H9 (cell line): ENCODE data around the gene RTP1. TPM values are rescaled to one million over a fixed set of nuclear protein-coding genes. Genes with fewer than 3 reads are reported as not detected.

Source experiments
- DNase-seq: peaks from one replicate; pipeline ENCODE4 v3.0.0-alpha.2; 2017
- H2AFZ ChIP-seq: one replicate; pipeline ENCODE4 v1.6.1; 2013; ENCODE audit warnings: mild to moderate bottlenecking, low read length, control low read depth, moderate library complexity
- H2AK5ac ChIP-seq: 2 replicates; pipeline ENCODE4 v1.6.1; 2013; ENCODE audit warnings: low read length, control low read depth, mixed read lengths; ENCODE audit not compliant: insufficient read length
- H2BK120ac ChIP-seq: one replicate; pipeline ENCODE4 v1.6.1; 2013; ENCODE audit warnings: low read depth, mild to moderate bottlenecking, low read length, control low read depth, inconsistent platforms; ENCODE audit not compliant: poor library complexity, severe bottlenecking
- H2BK12ac ChIP-seq: 2 replicates; pipeline ENCODE4 v1.6.1; 2013; ENCODE audit warnings: low read length, control low read depth, mixed read lengths, low read depth; ENCODE audit not compliant: insufficient read length
- H2BK15ac ChIP-seq: 2 replicates; pipeline ENCODE4 v1.6.1; 2013; ENCODE audit warnings: low read depth, low read length, control low read depth
- H2BK20ac ChIP-seq: one replicate; pipeline ENCODE4 v1.6.1; 2013; ENCODE audit warnings: low read depth, mild to moderate bottlenecking, low read length, control low read depth, inconsistent platforms; ENCODE audit not compliant: poor library complexity, severe bottlenecking
- H2BK5ac ChIP-seq: 2 replicates; pipeline ENCODE4 v1.6.1; 2013; ENCODE audit warnings: low read length, control low read depth, mixed read lengths; ENCODE audit not compliant: insufficient read length
- H3K14ac ChIP-seq: 2 replicates; pipeline ENCODE4 v1.6.1; 2013; ENCODE audit warnings: low read length, control low read depth; ENCODE audit not compliant: insufficient read depth
- H3K18ac ChIP-seq: 2 replicates; pipeline ENCODE4 v1.6.1; 2013; ENCODE audit warnings: low read depth, mild to moderate bottlenecking, mixed read lengths, low read length, control low read depth; ENCODE audit not compliant: insufficient read length
- H3K23ac ChIP-seq: 2 replicates; pipeline ENCODE4 v1.6.1; 2013; ENCODE audit warnings: low read length, control low read depth, mixed read lengths, low read depth; ENCODE audit not compliant: insufficient read length
- H3K23me2 ChIP-seq: 2 replicates; pipeline ENCODE4 v1.6.1; 2013; ENCODE audit warnings: low read depth, mild to moderate bottlenecking, mixed read lengths, low read length, control low read depth; ENCODE audit not compliant: insufficient read length, poor library complexity, severe bottlenecking
- H3K27ac ChIP-seq: 2 replicates; pipeline ENCODE4 v1.5.1; 2013; ENCODE audit warnings: low read length, control low read depth, mixed read lengths, low read depth; ENCODE audit not compliant: insufficient read length
- H3K27me3 ChIP-seq: 2 replicates; pipeline ENCODE4 v1.6.1; 2013; ENCODE audit warnings: low read length, control low read depth, inconsistent platforms; ENCODE audit not compliant: insufficient read depth
- H3K4ac ChIP-seq: 2 replicates; pipeline ENCODE4 v1.6.1; 2013; ENCODE audit warnings: low read depth, mild to moderate bottlenecking, control low read depth, inconsistent platforms, low read length, moderate library complexity
- H3K4me1 ChIP-seq: 2 replicates; pipeline ENCODE4 v1.6.1; 2013; ENCODE audit warnings: low read length, control low read depth, inconsistent platforms; ENCODE audit not compliant: insufficient read depth
- H3K4me2 ChIP-seq: 2 replicates; pipeline ENCODE4 v1.6.1; 2013; ENCODE audit warnings: low read length, control low read depth, mixed read lengths; ENCODE audit not compliant: insufficient read length, insufficient read depth
- H3K56ac ChIP-seq: 2 replicates; pipeline ENCODE4 v1.6.1; 2013; ENCODE audit warnings: low read depth, mild to moderate bottlenecking, mixed read lengths, low read length, control low read depth; ENCODE audit not compliant: insufficient read length
- H3K79me1 ChIP-seq: 2 replicates; pipeline ENCODE4 v1.6.1; 2013; ENCODE audit warnings: low read depth, mild to moderate bottlenecking, moderate library complexity, low read length, control low read depth, inconsistent platforms; ENCODE audit not compliant: insufficient read depth, poor library complexity, severe bottlenecking
- H3K79me2 ChIP-seq: 2 replicates; pipeline ENCODE4 v1.6.1; 2013; ENCODE audit warnings: low read length, control low read depth, inconsistent platforms; ENCODE audit not compliant: insufficient read depth
- H3K9ac ChIP-seq: 2 replicates; pipeline ENCODE4 v1.6.1; 2013; ENCODE audit warnings: low read length, control low read depth, mixed read lengths; ENCODE audit not compliant: insufficient read length; ENCODE audit errors: extremely low read depth
- H3K9me3 ChIP-seq: one replicate; pipeline ENCODE4 v1.6.1; 2013; ENCODE audit warnings: low read depth, low read length, inconsistent platforms; ENCODE audit not compliant: control insufficient read depth
- H3T11ph ChIP-seq: one replicate; pipeline ENCODE4 v1.6.1; 2013; ENCODE audit warnings: mild to moderate bottlenecking, low read length, control low read depth, inconsistent platforms
- H4K20me1 ChIP-seq: one replicate; pipeline ENCODE4 v1.6.1; 2013; ENCODE audit not compliant: control insufficient read depth, insufficient read length, insufficient read depth
- H4K5ac ChIP-seq: 2 replicates; pipeline ENCODE4 v1.6.1; 2013; ENCODE audit warnings: low read depth, mild to moderate bottlenecking, mixed read lengths, low read length, control low read depth; ENCODE audit not compliant: insufficient read length
- H4K8ac ChIP-seq: replicated peaks from 2 replicates; pipeline ENCODE4 v1.6.1; 2013; ENCODE audit warnings: low read length, control low read depth, mixed read lengths, low read depth; ENCODE audit not compliant: insufficient read length
- H4K91ac ChIP-seq: 2 replicates; pipeline ENCODE4 v1.6.1; 2013; ENCODE audit warnings: low read depth, mild to moderate bottlenecking, moderate library complexity, mixed read lengths, low read length, control low read depth; ENCODE audit not compliant: insufficient read length
- H3K27ac Mint-ChIP-seq, 3 experiments: 2 replicates in 2 of 3; 3 replicates in 1 of 3; pipeline ENCODE4 v1.8.0; 2020 to 2021; ENCODE audit warnings: mixed read lengths in 3 of 3, mild to moderate bottlenecking in 1 of 3, moderate library complexity in 1 of 3
- H3K27me3 Mint-ChIP-seq: 2 replicates; pipeline ENCODE4 v1.8.0; 2021; ENCODE audit warnings: low read depth, mild to moderate bottlenecking, moderate library complexity, mixed read lengths
- H3K36me3 Mint-ChIP-seq, 3 experiments: 2 replicates in 2 of 3; 3 replicates in 1 of 3; pipeline ENCODE4 v1.8.0; 2020 to 2021; ENCODE audit warnings: low read depth in 3 of 3, mixed read lengths in 3 of 3; ENCODE audit not compliant: insufficient read depth in 1 of 3
- H3K4me1 Mint-ChIP-seq, 2 experiments: 2 replicates each; pipeline ENCODE4 v1.8.0; 2020; ENCODE audit warnings: mixed read lengths in 2 of 2
- H3K4me3 Mint-ChIP-seq, 2 experiments: 2 replicates in 1 of 2; 3 replicates in 1 of 2; pipeline ENCODE4 v1.8.0; 2020 to 2021; ENCODE audit warnings: mild to moderate bottlenecking in 2 of 2, mixed read lengths in 2 of 2, moderate library complexity in 1 of 2
- H3K9me3 Mint-ChIP-seq, 2 experiments: 2 replicates in 1 of 2; 3 replicates in 1 of 2; pipeline ENCODE4 v1.8.0; 2020; ENCODE audit warnings: mild to moderate bottlenecking in 2 of 2, mixed read lengths in 2 of 2, moderate library complexity in 1 of 2
- CTCF ChIP-seq: fragments of 200-600 bp; sonication (generic); conservative IDR thresholded peaks from 3 replicates; pipeline ENCODE4 v1.8.0; 2021; ENCODE audit warnings: antibody characterized with exemption, mild to moderate bottlenecking
- WGBS: extraction: QIAGEN DNeasy Blood & Tissue Kit; methylation state at CpG from one replicate; pipeline ENCODE4 v1.1.7; 2013; ENCODE audit warnings: missing lambda C conversion rate, low lambda C conversion rate, mixed read lengths; ENCODE audit not compliant: insufficient read length; ENCODE audit errors: extremely low coverage; 5-methylcytosine and 5-hydroxymethylcytosine counted together
- total RNA-seq: library from RNA; stranded (reverse); gene quantifications from 2 replicates; pipeline ENCODE4 v1.2.1, GENCODE V29; 2021

Gene RTP1
- total RNA-seq, 1 experiment from 2014 or later: 6.6 TPM

GRCh38 chr3:187186375-187186774 lies 10.9 kb upstream of the RTP1 start:
- no peak overlapping the region for H2BK12ac ChIP-seq
- TF ChIP-seq CTCF: no peak
- H3K23ac ChIP-seq: no peak overlapping the region
- H3K4me2 ChIP-seq: no peak overlapping the region
- H3K79me1 ChIP-seq: no peaks in the 10 kb centered on the region
- no peak overlapping the region for H4K91ac ChIP-seq
- H2BK5ac ChIP-seq: no peak overlapping the region
- Mint-ChIP-seq H3K36me3 (peaks cover 0 to 14% (median 0%) of the 10 kb centered on the region in 3 experiments; a peak in 3 of 7 replicates), H3K4me1 (peaks cover 58 to 77% of the 10 kb centered on the region in 2 experiments), H3K4me3 (no peak overlapping the region), H3K27me3 (no peaks in the 10 kb centered on the region), H3K9me3 (peaks cover 0 to 2% of the 10 kb centered on the region in 2 experiments; a peak in 1 of 5 replicates), H3K27ac (peak overlapping the region in 2 of 3 experiments; percentile 8 to 93; a peak in 3 of 7 replicates)
- no peaks in the 10 kb centered on the region for H4K20me1 ChIP-seq
- no peak overlapping the region for H4K5ac ChIP-seq
- H3K27me3 ChIP-seq: no peaks in the 10 kb centered on the region
- no peak overlapping the region for H3K14ac ChIP-seq
- H3K23me2 ChIP-seq: no peaks in the 10 kb centered on the region
- no CpG with 5 or more reads among the region's 2 CpGs for WGBS
- H2AFZ ChIP-seq: no peak overlapping the region
- no peaks in the 10 kb centered on the region for H3K9me3 ChIP-seq
- H3K79me2 ChIP-seq: no peaks in the 10 kb centered on the region
- no peak overlapping the region for H2BK120ac ChIP-seq
- peaks cover 20% of the 10 kb centered on the region for H3K4me1 ChIP-seq
- no peak overlapping the region for H3T11ph ChIP-seq
- H3K27ac ChIP-seq: no peak overlapping the region
- no peak overlapping the region for H3K18ac ChIP-seq
- no peak overlapping the region for H3K56ac ChIP-seq
- no peak overlapping the region for H4K8ac ChIP-seq
- H3K4ac ChIP-seq: no peak overlapping the region
- H2BK15ac ChIP-seq: no peak overlapping the region
- no peak overlapping the region for H2AK5ac ChIP-seq
- DNase-seq: no peak
- H2BK20ac ChIP-seq: no peak overlapping the region
- H3K9ac ChIP-seq: no peak overlapping the region
